Daoy (cell line): Measurements from ENCODE around the gene PMFBP1. TPM values are rescaled to one million over a fixed set of nuclear protein-coding genes. Genes with fewer than 3 reads are reported as not detected.

Source experiments
- DNase-seq: peaks from one replicate; pipeline ENCODE4 v3.0.0-alpha.2; 2015; ENCODE audit warnings: low read depth
- total RNA-seq: library from RNA; depleted of rRNA; stranded (reverse); fragments of >200 nt; shearing (Covaris generic); gene quantifications from 2 replicates; pipeline ENCODE4 v1.2.3, GENCODE V29; 2014; rRNA removed

PMFBP1 gene
- under 0.01 TPM in 1 of 2 replicates, not detected in the other for total RNA-seq

GRCh38 chr16:72172105-72173034 lies at the start of gene PMFBP1:
PMFBP1 (minus strand) TSS chr16:72172155; CDS start chr16:72171208, 947 bp downstream.
- peak; percentile 57 for DNase-seq

GRCh38 chr16:72221630-72222024 lies 49.7 kb upstream of the PMFBP1 start:
- no peak for DNase-seq

DNA sequence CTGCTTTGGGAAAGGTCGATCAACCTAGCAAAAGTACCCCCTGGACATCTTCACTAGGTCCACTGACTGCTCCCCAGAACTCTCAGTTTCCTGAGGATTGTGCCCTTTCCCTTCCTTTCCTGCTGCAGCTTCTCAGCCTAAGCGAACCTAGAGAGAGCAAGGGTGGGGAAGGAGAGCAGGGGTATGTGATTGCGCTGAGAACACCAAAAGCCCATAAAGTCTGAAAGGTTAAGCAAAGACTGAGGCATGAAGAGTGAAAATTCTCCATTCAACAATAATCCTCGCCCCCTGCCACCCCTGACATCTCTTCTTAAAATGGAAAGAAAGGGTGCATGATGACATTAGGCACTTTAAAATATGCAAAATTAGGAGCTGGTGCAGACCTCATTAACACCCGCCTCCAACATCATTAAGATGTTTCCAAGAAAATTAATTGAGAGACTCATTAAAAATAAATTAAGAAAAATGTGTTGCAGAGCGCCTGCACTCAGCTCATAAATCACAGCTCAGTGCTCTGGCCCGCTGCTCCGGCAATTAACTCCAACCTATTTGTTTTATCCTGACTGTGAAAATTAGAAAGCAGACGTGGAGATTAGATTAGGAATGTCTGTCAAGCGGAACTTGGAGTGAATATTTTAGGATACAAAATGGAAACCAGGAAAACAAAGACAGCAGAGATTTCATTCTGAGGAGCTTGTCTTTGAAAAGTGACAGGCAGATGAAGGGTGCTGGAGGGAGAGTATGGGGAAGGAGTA lies 49.1 kb upstream of the PMFBP1 start:
- no peak for DNase-seq

DNA sequence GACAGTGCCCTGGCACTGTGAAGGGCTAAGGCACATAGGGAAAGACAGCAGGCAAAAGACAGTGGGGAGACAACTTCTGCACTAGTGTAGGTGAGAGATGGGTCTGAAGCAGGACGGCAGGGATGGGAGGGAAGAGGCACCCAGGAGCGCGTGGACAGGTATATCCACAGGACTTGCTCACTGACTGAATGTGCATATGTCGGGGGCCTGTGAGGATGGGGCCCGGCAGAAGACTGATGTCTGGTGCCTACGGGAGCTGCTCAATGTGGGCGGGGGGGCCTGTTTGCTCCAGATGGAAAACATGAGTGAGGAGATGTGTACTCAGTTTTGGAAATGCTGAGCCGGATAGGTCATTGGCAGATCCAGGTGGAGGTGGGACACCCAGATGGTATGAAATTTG lies 47.3 kb upstream of the PMFBP1 start:
- DNase-seq = no peak

DNA sequence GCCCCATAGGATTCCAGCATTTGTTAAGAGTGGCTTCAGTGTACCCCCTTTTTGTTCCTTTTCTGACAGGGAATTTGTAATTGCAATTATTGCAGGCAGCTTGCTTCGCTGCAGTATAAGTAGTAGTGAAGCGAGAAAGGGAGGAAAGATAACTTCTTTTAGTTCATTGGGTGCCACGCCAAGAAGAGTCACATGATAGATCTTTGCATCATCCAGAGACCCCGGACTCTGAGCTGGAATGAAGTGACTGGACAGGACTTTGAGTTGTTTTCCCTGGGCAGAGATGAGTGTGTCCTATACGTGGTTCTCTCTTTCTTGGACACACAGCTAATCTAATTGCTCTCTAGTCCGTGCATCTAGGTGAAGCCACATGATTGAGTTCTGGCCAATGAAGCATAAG lies 44.8 kb upstream of the PMFBP1 start:
- no peak for DNase-seq

- no peak for DNase-seq
Measured at GRCh38 chr16:72214821-72215220, 42.9 kb upstream of the PMFBP1 start.

DNA sequence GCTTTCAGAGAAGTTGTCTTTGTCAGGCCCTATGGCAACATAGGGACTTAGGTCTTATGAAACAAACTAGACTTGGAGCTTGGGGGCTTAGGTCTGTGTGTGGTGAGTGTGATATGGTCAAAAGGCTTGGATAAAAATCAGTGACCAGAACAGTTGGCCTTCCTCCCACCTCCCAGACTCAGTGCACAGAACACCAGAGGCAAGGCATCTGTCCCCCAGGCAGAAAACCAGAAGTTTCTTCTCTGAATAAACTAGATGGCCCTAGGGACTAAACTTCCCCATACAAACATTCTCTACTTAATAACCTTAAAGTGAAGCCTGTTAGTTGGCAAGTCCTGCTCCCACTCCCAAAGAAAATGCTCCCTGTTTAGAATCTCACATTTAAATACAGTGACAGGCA lies 39.2 kb upstream of the PMFBP1 start:
- DNase-seq = no peak

DNA sequence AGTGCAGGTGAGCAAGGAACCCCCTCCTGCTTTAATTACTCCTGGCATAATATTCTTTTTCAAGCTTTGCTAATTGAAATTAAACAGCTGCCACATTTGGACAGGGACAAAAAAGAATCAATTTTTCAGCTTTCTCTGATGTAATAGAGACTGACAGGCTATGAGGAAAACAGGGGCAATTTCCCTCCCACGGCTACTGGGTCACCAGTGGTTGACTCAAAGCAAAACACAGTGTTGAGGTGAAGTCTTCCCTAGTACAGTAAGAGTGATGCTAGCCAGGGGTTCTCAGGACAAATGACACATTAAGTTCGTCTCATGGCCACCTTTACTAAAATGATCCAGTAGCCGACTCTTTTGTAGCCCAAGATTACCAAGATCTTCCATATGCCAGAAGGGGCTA lies 38.6 kb upstream of the PMFBP1 start:
- no peak for DNase-seq

- no peak for DNase-seq
Measured at GRCh38 chr16:72210072-72210471, 38.1 kb upstream of the PMFBP1 start.

- DNase-seq = no peak
Measured at GRCh38 chr16:72206299-72206698, 34.3 kb upstream of the PMFBP1 start.

GRCh38 chr16:72203401-72203800 lies 31.4 kb upstream of the PMFBP1 start:
- peak; percentile 54 for DNase-seq

GRCh38 chr16:72202014-72202413 lies 30.1 kb upstream of the PMFBP1 start:
- DNase-seq = no peak

DNA sequence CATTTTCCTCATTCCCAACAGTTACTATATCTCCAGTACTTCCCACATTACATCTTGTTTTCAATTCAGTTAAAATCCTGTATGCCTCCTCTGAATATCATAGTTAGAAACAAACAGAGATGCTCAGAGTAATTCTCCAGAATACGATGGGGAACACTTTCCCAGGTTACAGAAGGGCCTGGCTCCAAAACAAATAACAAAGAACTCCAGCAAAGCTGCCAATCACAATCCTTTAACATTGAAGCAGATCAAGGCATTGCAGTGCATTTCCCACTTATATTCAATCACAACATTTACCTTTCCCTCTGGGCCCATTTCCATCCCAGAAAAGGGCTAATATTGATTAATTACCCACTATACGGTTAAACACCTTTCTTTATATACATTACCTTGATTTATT lies 29.4 kb upstream of the PMFBP1 start:
- DNase-seq = no peak

- no peak for DNase-seq
Measured at GRCh38 chr16:72199761-72200337, 27.9 kb upstream of the PMFBP1 start.

DNA sequence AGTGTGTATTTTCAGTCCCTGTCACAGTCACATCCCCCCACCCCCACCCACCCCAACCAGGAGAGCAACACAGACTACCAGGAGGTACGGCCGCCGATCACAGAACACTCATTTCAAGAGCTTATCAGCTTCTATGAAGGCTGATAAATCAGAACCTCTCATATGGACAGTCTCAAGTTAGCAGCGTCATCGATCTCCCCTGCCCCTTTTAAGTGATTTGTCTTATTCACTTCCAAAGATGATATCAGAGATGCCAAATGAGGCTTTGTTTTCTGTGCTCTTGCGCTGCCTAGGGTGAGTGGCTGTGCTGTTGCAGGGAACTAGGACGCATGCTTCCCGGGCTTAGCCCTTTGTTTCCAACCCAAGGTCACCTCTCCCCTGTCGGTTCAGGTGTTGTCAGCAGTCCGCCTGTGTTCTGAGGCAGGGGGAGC lies 26.8 kb upstream of the PMFBP1 start:
- no peak for DNase-seq

DNA sequence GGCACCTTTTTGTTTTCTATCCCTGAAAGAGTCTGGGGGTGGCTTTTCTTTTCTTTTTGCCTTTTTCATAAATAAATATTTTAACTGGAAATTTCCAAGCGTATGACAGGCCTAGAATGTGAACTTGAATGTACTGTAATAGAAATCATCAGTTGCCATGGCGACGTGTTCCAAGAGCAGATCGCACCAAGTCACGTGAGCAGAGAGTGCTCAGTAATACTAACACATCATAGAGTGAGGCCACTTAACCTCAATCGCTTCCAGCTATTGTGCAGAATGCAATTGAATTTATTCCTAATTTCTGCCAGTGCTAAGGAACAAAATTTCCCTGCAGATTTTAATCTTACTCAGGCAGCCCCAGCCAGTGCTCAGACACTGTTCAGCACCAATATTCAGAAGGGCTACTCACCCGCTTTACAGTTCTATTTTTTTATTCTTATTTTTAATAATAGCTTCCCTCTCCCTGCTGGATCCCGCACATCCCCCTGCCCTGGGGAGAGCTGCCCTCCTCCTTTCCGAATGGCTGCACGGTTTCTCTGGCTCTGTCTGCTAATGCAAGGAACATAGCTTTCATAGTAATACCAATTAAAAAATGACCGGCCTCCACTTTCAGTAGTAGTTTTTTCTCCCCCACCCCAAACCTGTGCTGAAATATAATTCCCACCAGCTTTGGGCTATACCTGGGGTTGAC lies 26.2 kb upstream of the PMFBP1 start:
- peak; percentile 6 for DNase-seq

DNA sequence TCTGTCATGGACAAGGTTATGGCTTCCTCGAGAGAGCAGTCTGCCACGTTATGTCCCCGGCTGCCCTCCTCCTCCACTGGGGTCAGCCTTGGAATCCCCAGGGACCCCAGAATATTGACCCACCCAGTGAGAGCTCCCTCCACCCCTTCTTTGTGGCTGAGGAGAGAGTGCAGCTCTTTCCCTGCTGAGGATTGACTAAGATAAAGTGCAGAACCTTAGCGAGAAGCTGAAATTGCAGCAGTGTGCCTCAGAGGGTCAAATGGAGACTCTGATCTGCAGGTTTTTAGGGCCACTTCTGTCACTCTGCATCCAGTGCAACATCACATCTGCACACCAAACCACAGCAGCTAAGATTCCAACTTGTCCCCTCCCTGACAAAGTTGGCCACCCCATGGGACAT lies 25.6 kb upstream of the PMFBP1 start:
- DNase-seq = no peak

DNA sequence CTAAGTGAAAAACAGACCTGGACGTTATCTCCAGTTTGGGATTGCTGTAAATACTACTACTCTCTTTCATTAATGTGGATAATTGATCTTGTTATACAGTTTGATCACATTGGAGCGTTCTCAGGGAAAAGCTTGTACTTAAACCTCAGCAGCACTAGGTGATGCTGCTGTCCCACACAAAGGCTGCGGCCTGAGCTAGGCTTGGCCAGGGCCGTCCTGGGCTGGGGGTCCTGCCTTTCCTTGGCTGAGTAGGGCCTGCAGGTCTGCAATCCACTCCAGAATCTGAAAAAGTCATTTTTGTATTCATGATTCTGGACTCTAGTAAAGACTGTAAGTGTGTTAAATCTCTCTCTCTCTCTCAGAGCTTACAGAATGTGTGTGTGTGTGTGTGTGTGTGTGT lies 23.7 kb upstream of the PMFBP1 start:
- no peak for DNase-seq

- DNase-seq = no peak
Measured at GRCh38 chr16:72191551-72191950, 19.6 kb upstream of the PMFBP1 start.

GRCh38 chr16:72189865-72190371 lies 18.0 kb upstream of the PMFBP1 start:
- DNase-seq = peak; percentile 10

GRCh38 chr16:72188541-72188940 lies 16.6 kb upstream of the PMFBP1 start:
- DNase-seq = no peak

DNA sequence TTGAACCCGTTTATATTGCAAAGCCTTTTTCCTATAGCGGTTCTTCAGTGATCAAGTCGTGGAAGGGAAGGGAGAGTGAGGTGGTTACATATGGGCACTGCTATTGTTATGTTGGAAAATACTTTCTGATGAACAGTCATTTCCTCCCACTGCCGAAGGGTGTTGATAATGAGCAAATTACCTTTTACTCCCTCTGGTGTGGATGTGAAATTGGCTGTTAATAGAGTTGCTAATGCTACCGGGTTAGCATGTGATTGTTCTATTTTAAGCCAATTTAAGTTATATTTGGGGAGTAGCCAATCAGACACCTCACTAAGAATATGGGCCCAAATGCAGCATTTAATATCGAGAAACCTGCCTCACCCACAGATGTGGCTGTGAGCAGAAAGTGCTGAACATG lies 15.6 kb upstream of the PMFBP1 start:
- DNase-seq = no peak
